GM18498 (cell line): ENCODE results near the gene SCN11A.
A peak's percentile ranks its signal among the peaks of the same experiment; 100 is the strongest.
"Not testable (repeated sequence)": the region's sequence is repeated elsewhere in the genome, so short reads cannot be mapped to it uniquely, and the experiment has no call there.

ENCODE experiments used
- ATAC-seq: cut with Tn5 transposase; IDR thresholded peaks from one replicate; pipeline ENCODE4 v1.9.1; 2021; ENCODE audit warnings: mild to moderate bottlenecking, moderate library complexity; ENCODE audit not compliant: unreplicated experiment

The SCN11A gene

GRCh38 chr3:39067286-39067685 is 15.5 kb upstream of the SCN11A start:
- ATAC-seq: no peak

- ATAC-seq: peak; percentile 99
Observed at GRCh38 chr3:39065197-39065596, 13.5 kb upstream of the SCN11A start.

- no peak for ATAC-seq
Observed at GRCh38 chr3:39064646-39065045, 12.9 kb upstream of the SCN11A start.

- no peak for ATAC-seq
Observed at GRCh38 chr3:39063143-39063542, 11.4 kb upstream of the SCN11A start.

GRCh38 chr3:39062180-39062579 is 10.4 kb upstream of the SCN11A start:
- no peak for ATAC-seq

GRCh38 chr3:39061228-39061627 is 9.5 kb upstream of the SCN11A start:
- not testable (repeated sequence) for ATAC-seq

GRCh38 chr3:39056151-39056550 is 4.4 kb upstream of the SCN11A start:
- ATAC-seq: no peak

- no peak for ATAC-seq
Observed at GRCh38 chr3:39053696-39054095, 2.0 kb upstream of the SCN11A start.

- ATAC-seq: no peak
Observed at GRCh38 chr3:39052583-39052982, 839 bp upstream of the SCN11A start.

GRCh38 chr3:39050029-39050428 is 1.7 kb downstream of the SCN11A start:
- no peak for ATAC-seq

GRCh38 chr3:39038165-39038564 is 13.6 kb downstream of the SCN11A start:
- ATAC-seq: no peak

GRCh38 chr3:39029556-39029955 is 22.2 kb downstream of the SCN11A start:
- ATAC-seq: no peak

- ATAC-seq: no peak
Observed at GRCh38 chr3:39028546-39028945, 23.2 kb downstream of the SCN11A start.

GRCh38 chr3:39025222-39025970 is 26.3 kb downstream of the SCN11A start:
- ATAC-seq: no peak

- no peak for ATAC-seq
Observed at GRCh38 chr3:39024497-39024896, 27.2 kb downstream of the SCN11A start.

GRCh38 chr3:39022286-39022630 is 29.5 kb downstream of the SCN11A start:
- ATAC-seq: no peak

GRCh38 chr3:39021465-39022285 is 30.1 kb downstream of the SCN11A start:
- no peak for ATAC-seq

GRCh38 chr3:39021029-39021428 is 30.7 kb downstream of the SCN11A start:
- peak; percentile 67 for ATAC-seq

- no peak for ATAC-seq
Observed at GRCh38 chr3:39019299-39019698, 32.4 kb downstream of the SCN11A start.

GRCh38 chr3:39015418-39015817 is 36.3 kb downstream of the SCN11A start:
- ATAC-seq: no peak

GRCh38 chr3:39013921-39014509 is 37.7 kb downstream of the SCN11A start:
- ATAC-seq: no peak

- ATAC-seq: no peak
Observed at GRCh38 chr3:39013289-39013688, 38.5 kb downstream of the SCN11A start.
